Left renal pelvis (tissue), 4 donors: Measurements from ENCODE around the gene FAM50B. TPM values are rescaled to one million over a fixed set of nuclear protein-coding genes. Genes with fewer than 3 reads are reported as not detected.

Experiments used
- DNase-seq, 4 donors: peaks; one replicate each; pipeline ENCODE4 v3.0.0-alpha.2; 2013; ENCODE audit warnings: low read depth in 4 of 4, low spot score in 3 of 4
- polyA plus RNA-seq, 4 donors: library from polyadenylated mRNA; unstranded; fragments of 120-200 nt; gene quantifications; one replicate each; pipeline ENCODE4 v1.2.1, GENCODE V29; 2013; ENCODE audit not compliant: insufficient read length in 4 of 4

The FAM50B gene
- polyA plus RNA-seq, 4 donors = 7.2 to 12.4 (median 11.3) TPM

GRCh38 chr6:3819161-3820110 is 29.7 kb upstream of the FAM50B start:
- DNase-seq = no peak

- no peak for DNase-seq
These were observed 28.6 kb upstream of the FAM50B start for GRCh38 chr6:3820563-3820962.

- DNase-seq = no peak
These were observed 26.3 kb upstream of the FAM50B start for GRCh38 chr6:3822747-3823445.

GRCh38 chr6:3823671-3824070 is 25.5 kb upstream of the FAM50B start:
- DNase-seq = no peak

- no peak for DNase-seq
These were observed 23.8 kb upstream of the FAM50B start for GRCh38 chr6:3825331-3825831.

GRCh38 chr6:3825851-3826581 is 23.2 kb upstream of the FAM50B start:
- DNase-seq = no peak

GRCh38 chr6:3829285-3829684 is 19.9 kb upstream of the FAM50B start:
- DNase-seq = no peak

GRCh38 chr6:3830806-3831205 is 18.4 kb upstream of the FAM50B start:
- no peak for DNase-seq

GRCh38 chr6:3831761-3832530 is 17.2 kb upstream of the FAM50B start:
- no peak for DNase-seq

GRCh38 chr6:3835055-3835731 is 14.0 kb upstream of the FAM50B start:
- DNase-seq = no peak

GRCh38 chr6:3835785-3836184 is 13.4 kb upstream of the FAM50B start:
- DNase-seq = no peak

GRCh38 chr6:3836566-3836965 is 12.6 kb upstream of the FAM50B start:
- DNase-seq = no peak

- DNase-seq = no peak
These were observed 11.4 kb upstream of the FAM50B start for GRCh38 chr6:3837781-3838180.

- DNase-seq = no peak
These were observed 9.9 kb upstream of the FAM50B start for GRCh38 chr6:3838992-3839867.

GRCh38 chr6:3841066-3841454 is 8.1 kb upstream of the FAM50B start:
- no peak for DNase-seq

- no peak for DNase-seq
These were observed 7.2 kb upstream of the FAM50B start for GRCh38 chr6:3841711-3842565.

- DNase-seq = no peak
These were observed 5.6 kb upstream of the FAM50B start for GRCh38 chr6:3843379-3844096.
